H9 (cell line): ENCODE data around the gene SNED1. TPM values are rescaled to one million over a fixed set of nuclear protein-coding genes. Genes with fewer than 3 reads are reported as not detected.
A peak's percentile ranks its signal among the peaks of the same experiment; 100 is the strongest.

Experiments used
- DNase-seq: peaks from one replicate; pipeline ENCODE4 v3.0.0-alpha.2; 2017
- H2AFZ ChIP-seq: one replicate; pipeline ENCODE4 v1.6.1; 2013; ENCODE audit warnings: mild to moderate bottlenecking, low read length, control low read depth, moderate library complexity
- H2AK5ac ChIP-seq: 2 replicates; pipeline ENCODE4 v1.6.1; 2013; ENCODE audit warnings: low read length, control low read depth, mixed read lengths; ENCODE audit not compliant: insufficient read length
- H2BK120ac ChIP-seq: one replicate; pipeline ENCODE4 v1.6.1; 2013; ENCODE audit warnings: low read depth, mild to moderate bottlenecking, low read length, control low read depth, inconsistent platforms; ENCODE audit not compliant: poor library complexity, severe bottlenecking
- H2BK12ac ChIP-seq: 2 replicates; pipeline ENCODE4 v1.6.1; 2013; ENCODE audit warnings: low read length, control low read depth, mixed read lengths, low read depth; ENCODE audit not compliant: insufficient read length
- H2BK15ac ChIP-seq: 2 replicates; pipeline ENCODE4 v1.6.1; 2013; ENCODE audit warnings: low read depth, low read length, control low read depth
- H2BK20ac ChIP-seq: one replicate; pipeline ENCODE4 v1.6.1; 2013; ENCODE audit warnings: low read depth, mild to moderate bottlenecking, low read length, control low read depth, inconsistent platforms; ENCODE audit not compliant: poor library complexity, severe bottlenecking
- H2BK5ac ChIP-seq: 2 replicates; pipeline ENCODE4 v1.6.1; 2013; ENCODE audit warnings: low read length, control low read depth, mixed read lengths; ENCODE audit not compliant: insufficient read length
- H3K14ac ChIP-seq: 2 replicates; pipeline ENCODE4 v1.6.1; 2013; ENCODE audit warnings: low read length, control low read depth; ENCODE audit not compliant: insufficient read depth
- H3K18ac ChIP-seq: 2 replicates; pipeline ENCODE4 v1.6.1; 2013; ENCODE audit warnings: low read depth, mild to moderate bottlenecking, mixed read lengths, low read length, control low read depth; ENCODE audit not compliant: insufficient read length
- H3K23ac ChIP-seq: 2 replicates; pipeline ENCODE4 v1.6.1; 2013; ENCODE audit warnings: low read length, control low read depth, mixed read lengths, low read depth; ENCODE audit not compliant: insufficient read length
- H3K23me2 ChIP-seq: 2 replicates; pipeline ENCODE4 v1.6.1; 2013; ENCODE audit warnings: low read depth, mild to moderate bottlenecking, mixed read lengths, low read length, control low read depth; ENCODE audit not compliant: insufficient read length, poor library complexity, severe bottlenecking
- H3K27ac ChIP-seq: 2 replicates; pipeline ENCODE4 v1.5.1; 2013; ENCODE audit warnings: low read length, control low read depth, mixed read lengths, low read depth; ENCODE audit not compliant: insufficient read length
- H3K27me3 ChIP-seq: 2 replicates; pipeline ENCODE4 v1.6.1; 2013; ENCODE audit warnings: low read length, control low read depth, inconsistent platforms; ENCODE audit not compliant: insufficient read depth
- H3K4ac ChIP-seq: 2 replicates; pipeline ENCODE4 v1.6.1; 2013; ENCODE audit warnings: low read depth, mild to moderate bottlenecking, control low read depth, inconsistent platforms, low read length, moderate library complexity
- H3K4me1 ChIP-seq: 2 replicates; pipeline ENCODE4 v1.6.1; 2013; ENCODE audit warnings: low read length, control low read depth, inconsistent platforms; ENCODE audit not compliant: insufficient read depth
- H3K4me2 ChIP-seq: 2 replicates; pipeline ENCODE4 v1.6.1; 2013; ENCODE audit warnings: low read length, control low read depth, mixed read lengths; ENCODE audit not compliant: insufficient read length, insufficient read depth
- H3K56ac ChIP-seq: 2 replicates; pipeline ENCODE4 v1.6.1; 2013; ENCODE audit warnings: low read depth, mild to moderate bottlenecking, mixed read lengths, low read length, control low read depth; ENCODE audit not compliant: insufficient read length
- H3K79me1 ChIP-seq: 2 replicates; pipeline ENCODE4 v1.6.1; 2013; ENCODE audit warnings: low read depth, mild to moderate bottlenecking, moderate library complexity, low read length, control low read depth, inconsistent platforms; ENCODE audit not compliant: insufficient read depth, poor library complexity, severe bottlenecking
- H3K79me2 ChIP-seq: 2 replicates; pipeline ENCODE4 v1.6.1; 2013; ENCODE audit warnings: low read length, control low read depth, inconsistent platforms; ENCODE audit not compliant: insufficient read depth
- H3K9ac ChIP-seq: 2 replicates; pipeline ENCODE4 v1.6.1; 2013; ENCODE audit warnings: low read length, control low read depth, mixed read lengths; ENCODE audit not compliant: insufficient read length; ENCODE audit errors: extremely low read depth
- H3K9me3 ChIP-seq: one replicate; pipeline ENCODE4 v1.6.1; 2013; ENCODE audit warnings: low read depth, low read length, inconsistent platforms; ENCODE audit not compliant: control insufficient read depth
- H3T11ph ChIP-seq: one replicate; pipeline ENCODE4 v1.6.1; 2013; ENCODE audit warnings: mild to moderate bottlenecking, low read length, control low read depth, inconsistent platforms
- H4K20me1 ChIP-seq: one replicate; pipeline ENCODE4 v1.6.1; 2013; ENCODE audit not compliant: control insufficient read depth, insufficient read length, insufficient read depth
- H4K5ac ChIP-seq: 2 replicates; pipeline ENCODE4 v1.6.1; 2013; ENCODE audit warnings: low read depth, mild to moderate bottlenecking, mixed read lengths, low read length, control low read depth; ENCODE audit not compliant: insufficient read length
- H4K8ac ChIP-seq: replicated peaks from 2 replicates; pipeline ENCODE4 v1.6.1; 2013; ENCODE audit warnings: low read length, control low read depth, mixed read lengths, low read depth; ENCODE audit not compliant: insufficient read length
- H4K91ac ChIP-seq: 2 replicates; pipeline ENCODE4 v1.6.1; 2013; ENCODE audit warnings: low read depth, mild to moderate bottlenecking, moderate library complexity, mixed read lengths, low read length, control low read depth; ENCODE audit not compliant: insufficient read length
- H3K27ac Mint-ChIP-seq, 3 experiments: 2 replicates in 2 of 3; 3 replicates in 1 of 3; pipeline ENCODE4 v1.8.0; 2020 to 2021; ENCODE audit warnings: mixed read lengths in 3 of 3, mild to moderate bottlenecking in 1 of 3, moderate library complexity in 1 of 3
- H3K27me3 Mint-ChIP-seq: 2 replicates; pipeline ENCODE4 v1.8.0; 2021; ENCODE audit warnings: low read depth, mild to moderate bottlenecking, moderate library complexity, mixed read lengths
- H3K36me3 Mint-ChIP-seq, 3 experiments: 2 replicates in 2 of 3; 3 replicates in 1 of 3; pipeline ENCODE4 v1.8.0; 2020 to 2021; ENCODE audit warnings: low read depth in 3 of 3, mixed read lengths in 3 of 3; ENCODE audit not compliant: insufficient read depth in 1 of 3
- H3K4me1 Mint-ChIP-seq, 2 experiments: 2 replicates each; pipeline ENCODE4 v1.8.0; 2020; ENCODE audit warnings: mixed read lengths in 2 of 2
- H3K4me3 Mint-ChIP-seq, 2 experiments: 2 replicates in 1 of 2; 3 replicates in 1 of 2; pipeline ENCODE4 v1.8.0; 2020 to 2021; ENCODE audit warnings: mild to moderate bottlenecking in 2 of 2, mixed read lengths in 2 of 2, moderate library complexity in 1 of 2
- H3K9me3 Mint-ChIP-seq, 2 experiments: 2 replicates in 1 of 2; 3 replicates in 1 of 2; pipeline ENCODE4 v1.8.0; 2020; ENCODE audit warnings: mild to moderate bottlenecking in 2 of 2, mixed read lengths in 2 of 2, moderate library complexity in 1 of 2
- WGBS: extraction: QIAGEN DNeasy Blood & Tissue Kit; methylation state at CpG from one replicate; pipeline ENCODE4 v1.1.7; 2013; ENCODE audit warnings: missing lambda C conversion rate, low lambda C conversion rate, mixed read lengths; ENCODE audit not compliant: insufficient read length; ENCODE audit errors: extremely low coverage; 5-methylcytosine and 5-hydroxymethylcytosine counted together
- total RNA-seq: library from RNA; stranded (reverse); gene quantifications from 2 replicates; pipeline ENCODE4 v1.2.1, GENCODE V29; 2021
- TF ChIP-seq, protein P1 (sequence below): fragments of 200-600 bp; sonication (generic); conservative IDR thresholded peaks from 3 replicates; pipeline ENCODE4 v1.8.0; 2021; ENCODE audit warnings: antibody characterized with exemption, mild to moderate bottlenecking

The SNED1 gene
- total RNA-seq, 1 experiment from 2014 or later = 2.5 TPM

DNA sequence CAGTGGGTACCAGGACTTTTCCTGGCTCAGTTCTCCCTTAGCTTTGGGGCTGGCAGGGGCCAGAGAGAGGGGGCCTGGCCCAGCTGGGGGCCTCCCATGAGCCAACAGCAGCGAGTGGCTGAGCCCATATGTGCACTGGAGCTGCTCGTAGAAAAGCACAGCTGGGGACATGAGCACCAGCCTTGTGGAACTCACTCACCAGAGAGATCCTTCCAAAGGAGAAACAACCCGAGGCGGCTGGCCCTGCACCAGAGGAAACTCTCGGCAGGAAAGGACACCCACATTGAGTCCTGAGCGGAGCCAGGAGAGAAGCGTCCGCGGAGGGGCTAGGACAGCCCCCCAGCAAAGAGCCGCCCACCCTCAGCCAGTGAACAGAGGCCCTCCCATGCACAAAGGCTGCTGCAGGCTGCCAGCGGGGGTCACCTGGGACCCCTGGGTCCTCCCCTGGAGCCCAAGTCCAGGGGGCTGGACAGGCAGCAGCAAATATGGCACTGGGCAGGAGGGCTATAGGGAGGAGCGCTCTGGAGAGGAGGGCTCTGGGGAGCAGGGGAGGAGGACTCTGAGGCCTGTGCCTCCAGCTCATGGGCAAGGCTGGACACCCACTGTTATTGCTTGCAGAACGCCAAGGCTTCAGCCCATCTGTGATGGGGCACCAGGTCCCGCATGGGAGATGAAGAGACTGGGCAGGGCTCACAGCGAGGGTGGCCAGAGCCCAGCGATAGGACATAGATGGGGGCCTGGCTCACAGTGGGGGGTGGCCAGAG is 42.1 kb upstream of the SNED1 start:
- Histone ChIP-seq H2BK12ac (no peak overlapping the region), H3K23me2 (no peaks in the 10 kb centered on the region), H2AK5ac (no peak overlapping the region), H2AFZ (no peak overlapping the region), H2BK120ac (no peak overlapping the region), H3K9ac (no peak overlapping the region), H4K20me1 (no peaks in the 10 kb centered on the region), H3T11ph (no peak overlapping the region), H2BK20ac (no peak overlapping the region), H3K79me2 (no peaks in the 10 kb centered on the region), H2BK5ac (no peak overlapping the region), H3K27ac (no peak overlapping the region), H3K56ac (no peak overlapping the region), H3K27me3 (no peaks in the 10 kb centered on the region), H3K4me2 (no peak overlapping the region), H3K23ac (no peak overlapping the region), H3K4me1 (no peaks in the 10 kb centered on the region; the same call in 1 of the 2 replicates), H4K5ac (no peak overlapping the region), H2BK15ac (no peak overlapping the region), H4K91ac (no peak overlapping the region), H3K18ac (no peak overlapping the region), H3K9me3 (no peaks in the 10 kb centered on the region), H3K4ac (no peak overlapping the region), H3K79me1 (no peaks in the 10 kb centered on the region), H3K14ac (no peak overlapping the region; the same call in 1 of the 2 replicates), H4K8ac (no peak overlapping the region)
- H3K36me3 Mint-ChIP-seq = no peaks in the 10 kb centered on the region
- peak; percentile 22 for DNase-seq
- no peaks in the 10 kb centered on the region; the same call in none of the 2 replicates for H3K27me3 Mint-ChIP-seq
- peak overlapping the region in 1 of 3 experiments; percentile 55; a peak in 1 of 7 replicates for H3K27ac Mint-ChIP-seq
- TF ChIP-seq, protein P1, sequence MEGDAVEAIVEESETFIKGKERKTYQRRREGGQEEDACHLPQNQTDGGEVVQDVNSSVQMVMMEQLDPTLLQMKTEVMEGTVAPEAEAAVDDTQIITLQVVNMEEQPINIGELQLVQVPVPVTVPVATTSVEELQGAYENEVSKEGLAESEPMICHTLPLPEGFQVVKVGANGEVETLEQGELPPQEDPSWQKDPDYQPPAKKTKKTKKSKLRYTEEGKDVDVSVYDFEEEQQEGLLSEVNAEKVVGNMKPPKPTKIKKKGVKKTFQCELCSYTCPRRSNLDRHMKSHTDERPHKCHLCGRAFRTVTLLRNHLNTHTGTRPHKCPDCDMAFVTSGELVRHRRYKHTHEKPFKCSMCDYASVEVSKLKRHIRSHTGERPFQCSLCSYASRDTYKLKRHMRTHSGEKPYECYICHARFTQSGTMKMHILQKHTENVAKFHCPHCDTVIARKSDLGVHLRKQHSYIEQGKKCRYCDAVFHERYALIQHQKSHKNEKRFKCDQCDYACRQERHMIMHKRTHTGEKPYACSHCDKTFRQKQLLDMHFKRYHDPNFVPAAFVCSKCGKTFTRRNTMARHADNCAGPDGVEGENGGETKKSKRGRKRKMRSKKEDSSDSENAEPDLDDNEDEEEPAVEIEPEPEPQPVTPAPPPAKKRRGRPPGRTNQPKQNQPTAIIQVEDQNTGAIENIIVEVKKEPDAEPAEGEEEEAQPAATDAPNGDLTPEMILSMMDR = no peak
- peaks cover 11 to 14% of the 10 kb centered on the region in 2 experiments for H3K4me1 Mint-ChIP-seq
- H3K4me3 Mint-ChIP-seq = no peak overlapping the region
- H3K9me3 Mint-ChIP-seq = no peaks in the 10 kb centered on the region
- no CpG with 5 or more reads among the region's 16 CpGs for WGBS
